Stimulated activated CD4-positive, alpha-beta T cell treated with anti-CD3 and anti-CD28 coated beads, TNF-alpha, amount 100 ng/mL, for 48 hours (primary cell): Measurements from ENCODE around the gene LRMDA.

Experiments
- DNase-seq, 3 donors: peaks; one replicate each; pipeline ENCODE4 v3.0.0-alpha.2; 2020; ENCODE audit warnings: low read depth in 3 of 3

The LRMDA gene

GRCh38 chr10:75916906-75917305 is 485.5 kb downstream of the LRMDA start:
- DNase-seq: no peak

GRCh38 chr10:75919913-75920312 is 488.5 kb downstream of the LRMDA start:
- DNase-seq: no peak

GRCh38 chr10:75922435-75922834 is 491.0 kb downstream of the LRMDA start:
- no peak for DNase-seq

DNA sequence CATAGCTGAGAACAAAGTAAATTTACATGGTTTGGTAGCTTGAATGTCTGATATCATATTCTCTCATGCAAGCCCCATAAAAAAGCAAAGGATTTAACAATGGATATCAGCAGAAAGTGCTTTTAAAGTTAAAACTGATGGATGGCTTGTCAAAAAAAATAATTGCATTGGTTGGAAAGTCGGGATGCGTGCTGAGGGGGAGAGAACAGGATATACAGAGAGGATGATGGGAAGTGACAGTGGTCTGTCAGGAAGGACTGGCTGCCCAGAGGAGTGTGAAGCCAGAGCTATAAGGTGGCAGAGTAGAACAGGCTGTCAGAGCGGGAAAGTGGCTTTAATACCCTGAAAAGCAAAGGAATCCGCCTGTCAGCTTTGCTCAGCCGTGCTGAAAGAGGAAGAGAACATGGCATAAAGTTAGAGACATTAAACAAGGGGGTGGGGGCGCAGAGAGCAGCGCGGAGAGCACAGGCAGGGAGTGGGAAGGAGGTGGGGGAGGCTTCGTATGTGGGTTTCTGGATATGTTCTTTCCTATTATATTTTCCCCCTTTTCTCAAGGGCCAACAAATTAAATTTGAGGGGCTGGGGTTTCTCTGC is 493.0 kb downstream of the LRMDA start:
- DNase-seq: no peak

GRCh38 chr10:75925999-75926398 is 494.6 kb downstream of the LRMDA start:
- no peak for DNase-seq

DNA sequence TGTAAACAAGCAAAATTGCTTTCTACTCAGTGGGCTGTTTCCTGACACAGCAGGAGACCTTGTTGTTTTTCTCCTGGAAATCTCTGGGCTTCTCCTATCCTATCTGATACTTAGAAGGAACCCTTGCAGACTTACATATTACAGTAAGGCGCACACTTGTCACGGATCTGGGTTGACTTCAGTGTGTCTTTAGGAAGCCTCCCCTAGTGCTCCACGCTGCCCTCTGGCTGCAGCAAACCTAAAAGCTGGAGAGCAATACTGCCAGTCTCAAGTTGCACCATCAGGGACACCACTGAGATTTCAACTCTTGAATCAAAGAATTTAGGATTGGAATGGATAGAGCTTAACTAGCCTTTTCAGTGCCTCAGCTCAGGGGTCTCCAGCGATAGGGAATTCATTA is 495.3 kb downstream of the LRMDA start:
- no peak for DNase-seq

DNA sequence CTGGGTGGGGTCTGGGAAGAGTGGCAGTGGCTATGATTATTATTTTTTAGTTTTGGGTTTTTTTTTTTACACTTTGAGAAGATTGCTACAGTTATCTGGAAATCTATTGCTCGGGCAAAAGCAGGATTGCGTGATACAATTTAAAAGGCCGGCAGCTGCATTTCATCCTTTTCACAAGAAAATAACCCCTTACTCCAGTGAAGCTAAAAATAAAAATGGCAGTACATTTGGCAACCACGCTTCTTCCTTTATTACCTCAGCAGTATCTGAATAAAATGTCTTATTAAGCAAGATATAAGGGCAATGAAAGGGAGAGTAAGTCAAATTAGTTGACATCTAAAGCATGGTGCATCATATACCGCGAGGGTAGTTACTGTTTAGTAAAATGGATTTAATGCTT is 496.8 kb downstream of the LRMDA start:
- no peak for DNase-seq

- no peak for DNase-seq
Observed at GRCh38 chr10:75929630-75930161, 498.3 kb downstream of the LRMDA start.

GRCh38 chr10:75932921-75933320 is 501.5 kb downstream of the LRMDA start:
- no peak for DNase-seq

GRCh38 chr10:75935240-75935639 is 503.8 kb downstream of the LRMDA start:
- no peak for DNase-seq

DNA sequence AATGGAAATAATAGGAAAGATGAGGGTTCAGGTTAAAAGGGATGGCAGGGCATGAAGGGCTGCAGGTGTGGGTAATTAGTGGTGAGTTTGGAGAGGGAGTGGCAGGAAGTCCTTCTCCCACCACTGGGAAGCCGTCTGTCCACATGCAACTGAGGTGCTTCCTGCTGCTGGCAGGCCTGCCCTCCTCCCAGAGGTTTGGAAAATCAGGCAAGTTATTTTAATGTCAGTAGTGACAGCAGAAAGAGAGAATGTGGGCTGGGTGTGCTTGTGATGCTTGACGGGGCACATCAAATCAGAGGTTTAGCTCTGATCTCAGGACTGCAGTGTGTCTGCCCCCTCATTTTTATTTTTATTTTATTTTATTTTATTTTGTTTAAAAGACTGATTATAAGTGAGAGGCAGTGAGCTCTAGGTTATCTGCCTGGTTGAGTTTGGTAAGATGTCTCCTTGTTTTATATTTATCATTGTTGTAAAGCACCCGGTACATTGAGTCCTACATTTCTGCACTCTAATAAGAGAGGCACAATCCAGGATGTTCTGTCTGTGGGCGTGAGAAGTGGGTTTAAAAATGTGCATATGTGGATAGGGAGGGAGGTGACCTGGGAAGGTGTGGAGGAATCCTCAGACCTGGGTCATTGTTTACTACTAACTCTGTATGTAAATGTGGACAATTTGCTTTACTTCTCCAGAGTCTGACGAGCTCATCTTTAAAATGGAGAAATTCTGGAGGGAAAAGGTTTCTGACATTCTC is 504.4 kb downstream of the LRMDA start:
- no peak for DNase-seq

DNA sequence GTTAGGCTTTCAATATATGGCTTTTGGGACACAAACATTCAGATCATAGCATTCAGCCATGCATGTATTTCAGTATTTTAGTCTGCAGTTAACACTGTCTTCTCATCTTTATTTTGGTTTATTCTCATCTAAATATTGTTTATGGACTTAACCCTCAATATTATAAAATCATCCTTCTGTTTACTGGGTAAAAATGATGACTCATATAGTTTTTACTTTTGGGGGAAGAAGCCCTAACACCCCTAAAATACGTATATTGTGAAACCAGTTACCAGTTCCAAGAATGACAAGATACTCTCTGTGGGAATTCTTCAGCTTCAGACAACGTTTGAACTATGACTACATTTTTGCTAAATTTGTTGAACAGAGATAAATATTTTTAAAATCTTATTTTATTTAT is 505.4 kb downstream of the LRMDA start:
- no peak for DNase-seq

- no peak for DNase-seq
Observed at GRCh38 chr10:75937823-75938222, 506.4 kb downstream of the LRMDA start.

- no peak for DNase-seq
Observed at GRCh38 chr10:75938380-75939122, 507.1 kb downstream of the LRMDA start.

GRCh38 chr10:75939541-75939940 is 508.1 kb downstream of the LRMDA start:
- DNase-seq: no peak

- no peak for DNase-seq
Observed at GRCh38 chr10:75940742-75941141, 509.3 kb downstream of the LRMDA start.

DNA sequence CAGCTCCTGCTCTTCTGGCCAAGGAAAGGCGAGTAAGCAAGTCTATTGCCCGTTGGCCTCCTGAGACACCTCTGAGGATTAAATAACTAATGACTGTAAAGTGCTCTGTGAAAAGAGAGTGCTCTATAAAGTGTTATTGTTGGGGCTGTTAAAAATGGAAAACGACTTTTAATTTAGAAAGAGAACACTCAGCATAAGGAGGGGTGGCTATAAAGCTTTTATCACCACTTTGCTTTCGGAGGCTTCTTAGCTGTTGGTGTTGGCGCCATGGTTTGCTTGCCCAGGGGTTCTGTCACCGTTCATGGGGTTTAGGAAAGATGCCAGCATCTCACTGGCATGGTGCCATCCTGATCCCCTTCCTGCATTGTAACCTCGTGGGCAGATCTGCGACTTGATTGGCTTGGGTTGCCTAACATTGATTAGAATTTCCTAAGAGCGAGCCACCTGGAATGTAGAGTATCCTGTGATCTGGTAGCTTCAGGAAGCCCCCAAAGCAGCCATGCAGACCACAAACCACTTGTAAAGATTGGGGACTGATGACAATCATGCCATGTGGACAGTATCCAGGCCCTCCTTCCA is 509.9 kb downstream of the LRMDA start:
- DNase-seq: no peak

- DNase-seq: no peak
Observed at GRCh38 chr10:75944061-75944460, 512.6 kb downstream of the LRMDA start.

- DNase-seq: no peak
Observed at GRCh38 chr10:75948583-75948982, 517.2 kb downstream of the LRMDA start.

GRCh38 chr10:75950307-75950706 is 518.9 kb downstream of the LRMDA start:
- DNase-seq: no peak

DNA sequence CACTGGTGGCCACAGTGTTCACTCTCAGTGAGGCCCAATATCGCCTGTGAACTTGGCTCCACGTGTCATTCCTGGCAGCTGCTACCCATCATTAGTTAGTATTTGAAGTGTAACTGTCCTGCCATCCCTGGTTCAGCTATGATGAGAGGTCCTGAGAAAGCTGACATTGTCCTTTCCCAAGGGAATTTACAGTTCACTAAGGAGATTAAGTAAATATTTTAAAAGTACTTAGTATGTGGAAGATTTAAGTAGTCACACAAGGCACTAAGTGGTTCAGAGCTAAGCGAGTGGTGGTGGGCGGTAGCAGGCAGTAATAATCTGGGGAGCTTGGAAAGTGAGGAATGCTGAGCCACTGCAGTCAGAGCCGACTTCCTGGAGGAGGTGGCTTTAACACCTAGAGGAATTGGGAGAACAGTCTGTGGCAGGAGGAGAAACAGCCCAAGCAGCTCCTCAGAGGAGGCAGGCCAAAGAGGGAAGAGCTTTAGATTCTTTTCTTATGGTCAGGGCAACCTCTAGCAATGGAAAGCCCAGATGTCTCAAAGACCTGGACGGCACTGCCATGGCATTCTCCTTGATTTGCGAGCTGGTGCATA is 519.7 kb downstream of the LRMDA start:
- DNase-seq: no peak

- no peak for DNase-seq
Observed at GRCh38 chr10:75951627-75952026, 520.2 kb downstream of the LRMDA start.
